DND-41 (cell line): ENCODE data around the gene SNRPA1.

Experiments
- ATAC-seq: fragments of 200-7000 bp; cut with Tn5 transposase; 3 replicates; pipeline ENCODE4 v1.9.1; 2021; ENCODE audit warnings: low read depth; ENCODE audit not compliant: insufficient read depth
- DNase-seq: peaks from one replicate; pipeline ENCODE4 v3.0.0-alpha.2; 2020
- H2AFZ ChIP-seq: 2 replicates; pipeline ENCODE4 v1.6.0; 2012; ENCODE audit warnings: low read depth, low read length
- H3K27ac ChIP-seq: 2 replicates; pipeline ENCODE4 v1.5.1; 2012; ENCODE audit warnings: low read length, inconsistent platforms
- H3K27me3 ChIP-seq: fragments of 200-600 bp; sonication (generic); 2 replicates; pipeline ENCODE4 v1.6.0; 2012; ENCODE audit warnings: low read length, mild to moderate bottlenecking, inconsistent platforms; ENCODE audit not compliant: insufficient read depth, poor library complexity
- H3K36me3 ChIP-seq: 2 replicates; pipeline ENCODE4 v1.5.1; 2012; ENCODE audit warnings: low read length, inconsistent platforms; ENCODE audit not compliant: insufficient read depth
- H3K4me1 ChIP-seq: 2 replicates; pipeline ENCODE4 v1.5.1; 2012; ENCODE audit warnings: mild to moderate bottlenecking, low read length; ENCODE audit not compliant: insufficient read depth
- H3K4me2 ChIP-seq: 2 replicates; pipeline ENCODE4 v1.6.0; 2012; ENCODE audit warnings: mild to moderate bottlenecking, moderate library complexity, low read length, inconsistent platforms; ENCODE audit not compliant: insufficient read depth
- H3K4me3 ChIP-seq, 2 experiments: fragments of 200-600 bp in 1 of 2; shearing (Covaris generic) in 1 of 2; 2 replicates each; pipeline ENCODE4 v1.5.1; 2012 to 2016; ENCODE audit warnings: inconsistent platforms in 2 of 2, low read length in 2 of 2, mild to moderate bottlenecking in 2 of 2, low read depth in 1 of 2, moderate library complexity in 1 of 2
- H3K79me2 ChIP-seq: 2 replicates; pipeline ENCODE4 v1.6.0; 2012; ENCODE audit warnings: low read length, inconsistent platforms; ENCODE audit not compliant: insufficient read depth
- H3K9ac ChIP-seq: 2 replicates; pipeline ENCODE4 v1.6.0; 2012; ENCODE audit warnings: low read depth, mild to moderate bottlenecking, inconsistent platforms, low read length, moderate library complexity
- H3K9me3 ChIP-seq: 2 replicates; pipeline ENCODE4 v1.5.1; 2012; ENCODE audit warnings: low read length, moderate library complexity, mild to moderate bottlenecking, inconsistent platforms; ENCODE audit not compliant: insufficient read depth, severe bottlenecking
- H4K20me1 ChIP-seq: 2 replicates; pipeline ENCODE4 v1.6.0; 2012; ENCODE audit warnings: low read length; ENCODE audit not compliant: insufficient read depth
- CTCF ChIP-seq: IDR thresholded peaks from 2 replicates; pipeline ENCODE4 v1.5.1; 2012; ENCODE audit warnings: borderline replicate concordance, low read length, moderate library complexity, mild to moderate bottlenecking; ENCODE audit not compliant: poor library complexity, severe bottlenecking; ENCODE audit errors: extremely low read depth
- EZH2 ChIP-seq: IDR thresholded peaks from 3 replicates; pipeline ENCODE4 v1.6.1; 2012; ENCODE audit warnings: borderline replicate concordance, low read depth, mild to moderate bottlenecking, moderate library complexity, low read length, inconsistent platforms; ENCODE audit not compliant: severe bottlenecking

SNRPA1 gene

GRCh38 chr15:101326462-101327146 lies 31.6 kb upstream of the SNRPA1 start:
- Histone ChIP-seq H3K4me3 (no peak overlapping the region), H2AFZ (no peak overlapping the region), H3K79me2 (no peaks in the 10 kb centered on the region), H3K27ac (no peak overlapping the region), H3K4me2 (no peak overlapping the region), H3K36me3 (no peaks in the 10 kb centered on the region), H3K27me3 (no peaks in the 10 kb centered on the region), H3K4me1 (peaks cover under 1% of the 10 kb centered on the region), H4K20me1 (no peaks in the 10 kb centered on the region), H3K9ac (no peak overlapping the region), H3K9me3 (no peaks in the 10 kb centered on the region)
- DNase-seq: no peak
- TF ChIP-seq EZH2 (no peak), CTCF (no peak)
- no peak for ATAC-seq

DNA sequence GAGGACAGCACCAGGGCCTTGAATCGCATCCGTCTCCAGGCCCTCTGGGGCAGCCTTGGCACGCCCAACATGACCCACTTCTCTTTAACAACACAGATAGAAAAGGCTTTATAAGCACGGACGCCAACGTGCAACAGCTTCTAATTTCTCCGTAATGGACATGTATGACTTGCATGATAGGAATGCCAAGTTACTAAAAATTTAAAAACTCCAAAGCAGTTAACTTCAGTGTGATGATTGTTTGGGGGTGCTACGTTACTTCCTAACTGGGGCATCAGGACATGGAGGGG lies 30.9 kb upstream of the SNRPA1 start:
- no peaks in the 10 kb centered on the region for H3K27me3 ChIP-seq
- TF ChIP-seq CTCF: no peak
- TF ChIP-seq EZH2: no peak
- H3K79me2 ChIP-seq: no peaks in the 10 kb centered on the region
- H4K20me1 ChIP-seq: no peaks in the 10 kb centered on the region
- H3K4me1 ChIP-seq: peaks cover 7% of the 10 kb centered on the region
- no peak for ATAC-seq
- H3K36me3 ChIP-seq: no peaks in the 10 kb centered on the region
- no peak overlapping the region for H3K9ac ChIP-seq
- DNase-seq: no peak
- H3K27ac ChIP-seq: no peak overlapping the region
- H3K4me2 ChIP-seq: no peak overlapping the region
- H2AFZ ChIP-seq: no peak overlapping the region
- no peaks in the 10 kb centered on the region for H3K9me3 ChIP-seq
- H3K4me3 ChIP-seq: no peak overlapping the region

GRCh38 chr15:101325263-101326025 lies 30.4 kb upstream of the SNRPA1 start:
- no peak overlapping the region for H3K27ac ChIP-seq
- no peak overlapping the region for H2AFZ ChIP-seq
- H3K4me3 ChIP-seq: no peak overlapping the region
- no peaks in the 10 kb centered on the region for H3K36me3 ChIP-seq
- no peaks in the 10 kb centered on the region for H3K9me3 ChIP-seq
- H3K79me2 ChIP-seq: no peaks in the 10 kb centered on the region
- H3K4me1 ChIP-seq: peaks cover 12% of the 10 kb centered on the region
- ATAC-seq: no peak
- H3K4me2 ChIP-seq: no peak overlapping the region
- no peaks in the 10 kb centered on the region for H4K20me1 ChIP-seq
- no peak for DNase-seq
- TF ChIP-seq CTCF: no peak
- no peak for TF ChIP-seq EZH2
- H3K27me3 ChIP-seq: no peaks in the 10 kb centered on the region
- no peak overlapping the region for H3K9ac ChIP-seq
